H9 (cell line): ENCODE data around the gene MISP3. TPM values are rescaled to one million over a fixed set of nuclear protein-coding genes. Genes with fewer than 3 reads are reported as not detected.

Experiments used
- DNase-seq: peaks from one replicate; pipeline ENCODE4 v3.0.0-alpha.2; 2017
- H2AFZ ChIP-seq: one replicate; pipeline ENCODE4 v1.6.1; 2013; ENCODE audit warnings: mild to moderate bottlenecking, low read length, control low read depth, moderate library complexity
- H2AK5ac ChIP-seq: 2 replicates; pipeline ENCODE4 v1.6.1; 2013; ENCODE audit warnings: low read length, control low read depth, mixed read lengths; ENCODE audit not compliant: insufficient read length
- H2BK120ac ChIP-seq: one replicate; pipeline ENCODE4 v1.6.1; 2013; ENCODE audit warnings: low read depth, mild to moderate bottlenecking, low read length, control low read depth, inconsistent platforms; ENCODE audit not compliant: poor library complexity, severe bottlenecking
- H2BK12ac ChIP-seq: 2 replicates; pipeline ENCODE4 v1.6.1; 2013; ENCODE audit warnings: low read length, control low read depth, mixed read lengths, low read depth; ENCODE audit not compliant: insufficient read length
- H2BK15ac ChIP-seq: 2 replicates; pipeline ENCODE4 v1.6.1; 2013; ENCODE audit warnings: low read depth, low read length, control low read depth
- H2BK20ac ChIP-seq: one replicate; pipeline ENCODE4 v1.6.1; 2013; ENCODE audit warnings: low read depth, mild to moderate bottlenecking, low read length, control low read depth, inconsistent platforms; ENCODE audit not compliant: poor library complexity, severe bottlenecking
- H2BK5ac ChIP-seq: 2 replicates; pipeline ENCODE4 v1.6.1; 2013; ENCODE audit warnings: low read length, control low read depth, mixed read lengths; ENCODE audit not compliant: insufficient read length
- H3K14ac ChIP-seq: 2 replicates; pipeline ENCODE4 v1.6.1; 2013; ENCODE audit warnings: low read length, control low read depth; ENCODE audit not compliant: insufficient read depth
- H3K18ac ChIP-seq: 2 replicates; pipeline ENCODE4 v1.6.1; 2013; ENCODE audit warnings: low read depth, mild to moderate bottlenecking, mixed read lengths, low read length, control low read depth; ENCODE audit not compliant: insufficient read length
- H3K23ac ChIP-seq: 2 replicates; pipeline ENCODE4 v1.6.1; 2013; ENCODE audit warnings: low read length, control low read depth, mixed read lengths, low read depth; ENCODE audit not compliant: insufficient read length
- H3K23me2 ChIP-seq: 2 replicates; pipeline ENCODE4 v1.6.1; 2013; ENCODE audit warnings: low read depth, mild to moderate bottlenecking, mixed read lengths, low read length, control low read depth; ENCODE audit not compliant: insufficient read length, poor library complexity, severe bottlenecking
- H3K27ac ChIP-seq: 2 replicates; pipeline ENCODE4 v1.5.1; 2013; ENCODE audit warnings: low read length, control low read depth, mixed read lengths, low read depth; ENCODE audit not compliant: insufficient read length
- H3K27me3 ChIP-seq: 2 replicates; pipeline ENCODE4 v1.6.1; 2013; ENCODE audit warnings: low read length, control low read depth, inconsistent platforms; ENCODE audit not compliant: insufficient read depth
- H3K4ac ChIP-seq: 2 replicates; pipeline ENCODE4 v1.6.1; 2013; ENCODE audit warnings: low read depth, mild to moderate bottlenecking, control low read depth, inconsistent platforms, low read length, moderate library complexity
- H3K4me1 ChIP-seq: 2 replicates; pipeline ENCODE4 v1.6.1; 2013; ENCODE audit warnings: low read length, control low read depth, inconsistent platforms; ENCODE audit not compliant: insufficient read depth
- H3K4me2 ChIP-seq: 2 replicates; pipeline ENCODE4 v1.6.1; 2013; ENCODE audit warnings: low read length, control low read depth, mixed read lengths; ENCODE audit not compliant: insufficient read length, insufficient read depth
- H3K56ac ChIP-seq: 2 replicates; pipeline ENCODE4 v1.6.1; 2013; ENCODE audit warnings: low read depth, mild to moderate bottlenecking, mixed read lengths, low read length, control low read depth; ENCODE audit not compliant: insufficient read length
- H3K79me1 ChIP-seq: 2 replicates; pipeline ENCODE4 v1.6.1; 2013; ENCODE audit warnings: low read depth, mild to moderate bottlenecking, moderate library complexity, low read length, control low read depth, inconsistent platforms; ENCODE audit not compliant: insufficient read depth, poor library complexity, severe bottlenecking
- H3K79me2 ChIP-seq: 2 replicates; pipeline ENCODE4 v1.6.1; 2013; ENCODE audit warnings: low read length, control low read depth, inconsistent platforms; ENCODE audit not compliant: insufficient read depth
- H3K9ac ChIP-seq: 2 replicates; pipeline ENCODE4 v1.6.1; 2013; ENCODE audit warnings: low read length, control low read depth, mixed read lengths; ENCODE audit not compliant: insufficient read length; ENCODE audit errors: extremely low read depth
- H3K9me3 ChIP-seq: one replicate; pipeline ENCODE4 v1.6.1; 2013; ENCODE audit warnings: low read depth, low read length, inconsistent platforms; ENCODE audit not compliant: control insufficient read depth
- H3T11ph ChIP-seq: one replicate; pipeline ENCODE4 v1.6.1; 2013; ENCODE audit warnings: mild to moderate bottlenecking, low read length, control low read depth, inconsistent platforms
- H4K20me1 ChIP-seq: one replicate; pipeline ENCODE4 v1.6.1; 2013; ENCODE audit not compliant: control insufficient read depth, insufficient read length, insufficient read depth
- H4K5ac ChIP-seq: 2 replicates; pipeline ENCODE4 v1.6.1; 2013; ENCODE audit warnings: low read depth, mild to moderate bottlenecking, mixed read lengths, low read length, control low read depth; ENCODE audit not compliant: insufficient read length
- H4K8ac ChIP-seq: replicated peaks from 2 replicates; pipeline ENCODE4 v1.6.1; 2013; ENCODE audit warnings: low read length, control low read depth, mixed read lengths, low read depth; ENCODE audit not compliant: insufficient read length
- H4K91ac ChIP-seq: 2 replicates; pipeline ENCODE4 v1.6.1; 2013; ENCODE audit warnings: low read depth, mild to moderate bottlenecking, moderate library complexity, mixed read lengths, low read length, control low read depth; ENCODE audit not compliant: insufficient read length
- H3K27ac Mint-ChIP-seq, 3 experiments: 2 replicates in 2 of 3; 3 replicates in 1 of 3; pipeline ENCODE4 v1.8.0; 2020 to 2021; ENCODE audit warnings: mixed read lengths in 3 of 3, mild to moderate bottlenecking in 1 of 3, moderate library complexity in 1 of 3
- H3K27me3 Mint-ChIP-seq: 2 replicates; pipeline ENCODE4 v1.8.0; 2021; ENCODE audit warnings: low read depth, mild to moderate bottlenecking, moderate library complexity, mixed read lengths
- H3K36me3 Mint-ChIP-seq, 3 experiments: 2 replicates in 2 of 3; 3 replicates in 1 of 3; pipeline ENCODE4 v1.8.0; 2020 to 2021; ENCODE audit warnings: low read depth in 3 of 3, mixed read lengths in 3 of 3; ENCODE audit not compliant: insufficient read depth in 1 of 3
- H3K4me1 Mint-ChIP-seq, 2 experiments: 2 replicates each; pipeline ENCODE4 v1.8.0; 2020; ENCODE audit warnings: mixed read lengths in 2 of 2
- H3K4me3 Mint-ChIP-seq, 2 experiments: 2 replicates in 1 of 2; 3 replicates in 1 of 2; pipeline ENCODE4 v1.8.0; 2020 to 2021; ENCODE audit warnings: mild to moderate bottlenecking in 2 of 2, mixed read lengths in 2 of 2, moderate library complexity in 1 of 2
- H3K9me3 Mint-ChIP-seq, 2 experiments: 2 replicates in 1 of 2; 3 replicates in 1 of 2; pipeline ENCODE4 v1.8.0; 2020; ENCODE audit warnings: mild to moderate bottlenecking in 2 of 2, mixed read lengths in 2 of 2, moderate library complexity in 1 of 2
- CTCF ChIP-seq: fragments of 200-600 bp; sonication (generic); conservative IDR thresholded peaks from 3 replicates; pipeline ENCODE4 v1.8.0; 2021; ENCODE audit warnings: antibody characterized with exemption, mild to moderate bottlenecking
- WGBS: extraction: QIAGEN DNeasy Blood & Tissue Kit; methylation state at CpG from one replicate; pipeline ENCODE4 v1.1.7; 2013; ENCODE audit warnings: missing lambda C conversion rate, low lambda C conversion rate, mixed read lengths; ENCODE audit not compliant: insufficient read length; ENCODE audit errors: extremely low coverage; 5-methylcytosine and 5-hydroxymethylcytosine counted together
- total RNA-seq: library from RNA; stranded (reverse); gene quantifications from 2 replicates; pipeline ENCODE4 v1.2.1, GENCODE V29; 2021

MISP3 gene
- total RNA-seq, 1 experiment from 2014 or later, result 0.26 TPM

GRCh38 chr19:14082675-14082960 is 10.0 kb downstream of the MISP3 start:
- Histone ChIP-seq H4K5ac (no peak overlapping the region), H4K20me1 (no peaks in the 10 kb centered on the region), H3K4ac (no peak overlapping the region), H2BK12ac (no peak overlapping the region), H2BK15ac (no peak overlapping the region), H2BK120ac (no peak overlapping the region), H3K4me2 (no peak overlapping the region), H3K23me2 (peaks cover 9% of the 10 kb centered on the region), H3K9ac (no peak overlapping the region), H2AK5ac (no peak overlapping the region), H3K23ac (no peak overlapping the region), H3K27me3 (no peaks in the 10 kb centered on the region), H2BK20ac (no peak overlapping the region), H3K4me1 (no peaks in the 10 kb centered on the region; the same call in 1 of the 2 replicates), H3K18ac (no peak overlapping the region), H3K14ac (no peak overlapping the region), H3K79me1 (no peaks in the 10 kb centered on the region), H3K79me2 (no peaks in the 10 kb centered on the region), H3K56ac (no peak overlapping the region), H4K91ac (no peak overlapping the region), H2BK5ac (no peak overlapping the region), H4K8ac (no peak overlapping the region), H3T11ph (no peak overlapping the region), H3K9me3 (no peaks in the 10 kb centered on the region), H3K27ac (no peak overlapping the region), H2AFZ (no peak overlapping the region)
- Mint-ChIP-seq H3K4me3 (peak overlapping the region in 1 of 2 experiments; percentile 95; a peak in 3 of 5 replicates), H3K27ac (no peak overlapping the region), H3K9me3 (no peaks in the 10 kb centered on the region), H3K27me3 (peaks cover 9% of the 10 kb centered on the region), H3K36me3 (peaks cover 0 to 11% (median 3%) of the 10 kb centered on the region in 3 experiments; a peak in 5 of 7 replicates), H3K4me1 (peaks cover 6 to 7% of the 10 kb centered on the region in 2 experiments; a peak in 3 of 4 replicates)
- no peak for DNase-seq
- no peak for TF ChIP-seq CTCF
- WGBS, result no CpG with 5 or more reads among the region's 1 CpG
